ENCODE measurements around the gene TRIM47. TPM values are rescaled to one million over a fixed set of nuclear protein-coding genes. Genes with fewer than 3 reads are reported as not detected.

The TRIM47 gene
- total and polyA plus RNA-seq, 3 donors from 2014 or later: 18.3 to 48.6 (median 43.5) TPM

DNA sequence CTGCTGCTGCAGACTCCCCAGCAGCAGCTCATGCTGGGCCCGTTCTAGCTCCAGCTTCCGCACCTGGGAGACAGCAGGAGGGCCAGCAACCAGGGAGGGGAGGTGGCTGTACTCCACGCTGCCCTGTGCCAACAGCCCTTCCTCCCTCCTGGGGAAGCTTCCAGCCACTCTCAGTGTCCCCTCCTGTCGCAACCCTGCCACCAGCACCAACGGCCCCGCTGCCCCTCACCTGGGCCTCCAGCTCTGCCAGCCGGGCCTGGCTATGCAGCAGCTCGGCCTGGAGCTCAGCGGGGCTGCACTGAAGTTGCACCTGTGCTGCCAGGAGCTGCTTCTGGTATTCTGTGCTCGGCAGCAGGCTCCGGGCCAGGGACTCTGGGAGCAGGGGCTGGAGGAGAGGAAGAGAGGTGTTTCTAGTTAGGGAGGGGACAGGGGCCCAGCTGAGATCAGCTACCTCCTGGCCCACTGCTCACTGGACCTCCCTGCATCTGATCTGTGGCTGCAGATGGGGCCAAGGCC lies 41.7 kb upstream of the TRIM47 start:
- no peaks in the 10 kb centered on the region for H3K36me3 ChIP-seq (ENCODE audit: low read depth, missing control alignments)
- no peaks in the 10 kb centered on the region for H3K9me3 ChIP-seq
- no peak for DNase-seq
- no peak overlapping the region for H3K4me3 ChIP-seq
- intact Hi-C loops (cut with DNase I; ENCODE audit: low total_unique reads): no loop called here
- peaks cover 23% of the 10 kb centered on the region for H3K4me1 ChIP-seq
- no peak overlapping the region for H3K27ac ChIP-seq
- WGBS, 2 donors: 69% methylated on average over 11 of the region's 11 CpGs; no CpG with 5 or more reads in 1 of the 2 donors
- TF ChIP-seq, protein P1, sequence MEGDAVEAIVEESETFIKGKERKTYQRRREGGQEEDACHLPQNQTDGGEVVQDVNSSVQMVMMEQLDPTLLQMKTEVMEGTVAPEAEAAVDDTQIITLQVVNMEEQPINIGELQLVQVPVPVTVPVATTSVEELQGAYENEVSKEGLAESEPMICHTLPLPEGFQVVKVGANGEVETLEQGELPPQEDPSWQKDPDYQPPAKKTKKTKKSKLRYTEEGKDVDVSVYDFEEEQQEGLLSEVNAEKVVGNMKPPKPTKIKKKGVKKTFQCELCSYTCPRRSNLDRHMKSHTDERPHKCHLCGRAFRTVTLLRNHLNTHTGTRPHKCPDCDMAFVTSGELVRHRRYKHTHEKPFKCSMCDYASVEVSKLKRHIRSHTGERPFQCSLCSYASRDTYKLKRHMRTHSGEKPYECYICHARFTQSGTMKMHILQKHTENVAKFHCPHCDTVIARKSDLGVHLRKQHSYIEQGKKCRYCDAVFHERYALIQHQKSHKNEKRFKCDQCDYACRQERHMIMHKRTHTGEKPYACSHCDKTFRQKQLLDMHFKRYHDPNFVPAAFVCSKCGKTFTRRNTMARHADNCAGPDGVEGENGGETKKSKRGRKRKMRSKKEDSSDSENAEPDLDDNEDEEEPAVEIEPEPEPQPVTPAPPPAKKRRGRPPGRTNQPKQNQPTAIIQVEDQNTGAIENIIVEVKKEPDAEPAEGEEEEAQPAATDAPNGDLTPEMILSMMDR (IDR thresholded peaks at IDR 0.05): no peak
- no peak for TF ChIP-seq POLR2A (IDR thresholded peaks at IDR 0.05)
- H3K27me3 ChIP-seq: no peaks in the 10 kb centered on the region

DNA sequence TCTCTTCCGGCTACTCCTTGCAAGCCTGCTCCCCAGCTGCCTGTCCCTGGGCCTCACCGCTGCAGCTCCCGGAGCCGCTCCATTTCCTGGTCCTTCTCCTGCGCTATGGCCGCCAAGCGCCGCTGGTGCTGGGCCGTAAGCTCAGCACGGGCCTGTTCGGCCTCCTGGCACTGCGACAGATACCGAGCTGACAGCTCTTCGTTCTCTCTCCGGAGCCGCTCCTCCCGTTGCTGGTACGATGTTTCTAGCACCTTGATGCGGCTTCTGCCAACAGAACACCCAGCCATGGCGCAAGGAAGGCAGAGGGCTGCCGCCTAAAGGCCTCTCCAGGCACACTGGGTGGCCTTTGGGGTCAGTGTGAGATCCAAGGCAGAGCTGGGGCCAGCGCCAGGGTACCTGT lies 41.2 kb upstream of the TRIM47 start:
- Histone ChIP-seq H3K4me1 (peaks cover 23% of the 10 kb centered on the region), H3K9me3 (no peaks in the 10 kb centered on the region), H3K36me3 (ENCODE audit: low read depth, missing control alignments) (no peaks in the 10 kb centered on the region), H3K4me3 (no peak overlapping the region), H3K27me3 (no peaks in the 10 kb centered on the region), H3K27ac (no peak overlapping the region)
- intact Hi-C loops (cut with DNase I; ENCODE audit: low total_unique reads): no loop called here
- no peak for DNase-seq
- TF ChIP-seq, protein P1 (IDR thresholded peaks at IDR 0.05): no peak
- 97 to 100% methylated on average over 11 to 22 of the region's 22 CpGs for WGBS, 2 donors

DNA sequence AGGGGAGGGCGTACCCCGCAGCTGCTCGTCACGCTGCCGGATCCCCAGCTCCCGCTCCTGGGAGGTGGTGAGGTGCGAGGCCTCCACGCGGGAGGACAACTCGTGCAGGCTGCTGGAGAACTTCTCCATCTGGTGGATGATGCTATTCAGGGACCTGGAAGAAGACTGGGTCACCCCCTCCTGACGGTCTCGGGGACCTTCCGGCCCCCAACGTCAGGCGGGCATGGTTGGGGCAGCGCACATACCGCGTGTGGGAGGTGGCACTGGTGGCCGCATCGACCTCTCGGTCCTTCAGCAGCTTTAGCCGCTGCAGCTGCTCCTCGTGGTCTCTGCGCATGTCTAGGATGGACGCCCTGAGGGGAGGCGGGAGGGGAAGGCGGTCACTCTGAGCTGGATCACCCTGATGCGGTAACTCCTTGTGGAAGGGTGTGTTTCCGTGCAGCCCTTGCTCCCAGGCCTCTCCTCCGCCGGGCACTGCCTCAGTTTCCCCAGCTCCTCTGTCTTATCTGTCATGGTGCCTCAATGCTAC lies 39.6 kb upstream of the TRIM47 start:
- H3K36me3 ChIP-seq (ENCODE audit: low read depth, missing control alignments): no peaks in the 10 kb centered on the region
- no peak overlapping the region for H3K27ac ChIP-seq
- peaks cover 15% of the 10 kb centered on the region for H3K4me1 ChIP-seq
- WGBS, 2 donors: 89 to 95% methylated on average over 17 to 31 of the region's 31 CpGs
- no peaks in the 10 kb centered on the region for H3K27me3 ChIP-seq
- intact Hi-C loops (cut with DNase I; ENCODE audit: low total_unique reads): no loop called here
- TF ChIP-seq, protein P1 (IDR thresholded peaks at IDR 0.05): no peak
- TF ChIP-seq POLR2A (IDR thresholded peaks at IDR 0.05): no peak
- H3K4me3 ChIP-seq: no peak overlapping the region
- H3K9me3 ChIP-seq: no peaks in the 10 kb centered on the region
- DNase-seq: no peak

DNA sequence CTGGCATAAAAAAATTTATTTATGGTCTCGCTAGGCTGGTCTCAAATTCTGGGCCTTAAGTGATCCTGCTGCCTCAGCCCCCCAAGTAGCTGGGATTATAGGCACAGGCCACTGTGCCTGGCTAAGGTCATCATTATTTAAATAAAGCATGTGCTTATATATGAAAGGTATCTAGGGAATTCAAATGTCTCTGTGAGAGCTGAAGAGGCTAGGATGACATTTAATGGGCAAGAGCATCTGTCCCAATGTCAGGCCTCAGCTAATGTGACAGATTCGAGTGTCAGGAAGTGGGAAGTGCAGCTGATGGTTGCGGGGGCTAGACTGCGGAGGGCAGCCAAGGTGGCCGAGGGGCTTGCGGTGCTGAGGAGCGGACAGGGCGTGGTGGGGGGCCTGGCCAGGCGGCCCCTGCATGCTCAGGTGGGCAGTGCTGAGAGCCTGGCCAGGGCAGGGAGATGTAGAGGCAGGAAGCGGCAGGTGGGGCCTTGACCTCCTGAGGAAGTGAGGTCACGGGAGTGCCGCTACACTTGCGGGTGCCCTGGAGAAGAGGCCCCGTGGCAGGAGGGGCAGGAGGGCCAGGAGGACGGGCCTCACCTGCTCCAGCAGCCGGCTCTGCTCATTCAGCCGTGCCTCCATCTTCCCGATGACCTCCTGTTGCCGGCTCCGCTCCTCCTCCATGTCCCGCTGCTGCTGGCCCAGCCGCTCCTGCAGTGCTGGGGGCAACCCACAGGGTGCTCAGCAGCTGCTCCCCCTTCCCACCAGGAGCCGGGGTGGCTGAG lies 38.9 kb upstream of the TRIM47 start:
- 90 to 91% methylated on average over 20 to 21 of the region's 23 CpGs for WGBS, 2 donors
- intact Hi-C loops (cut with DNase I; ENCODE audit: low total_unique reads): no loop called here
- H3K9me3 ChIP-seq: no peaks in the 10 kb centered on the region
- no peaks in the 10 kb centered on the region for H3K36me3 ChIP-seq (ENCODE audit: low read depth, missing control alignments)
- H3K4me3 ChIP-seq: no peak overlapping the region
- peaks cover 8% of the 10 kb centered on the region for H3K4me1 ChIP-seq
- H3K27ac ChIP-seq: no peak overlapping the region
- TF ChIP-seq, protein P1 (IDR thresholded peaks at IDR 0.05): no peak
- TF ChIP-seq POLR2A (IDR thresholded peaks at IDR 0.05): no peak
- no peak for DNase-seq
- H3K27me3 ChIP-seq: no peaks in the 10 kb centered on the region
